Type B pancreatic cell (in vitro differentiated cells): ENCODE data around the gene CRAMP1. TPM values are rescaled to one million over a fixed set of nuclear protein-coding genes. Genes with fewer than 3 reads are reported as not detected.

Experiments
- DNase-seq: peaks from one replicate; pipeline ENCODE4 v3.0.0; 2021; ENCODE audit warnings: mixed read lengths; ENCODE audit not compliant: unreplicated experiment; ENCODE audit errors: extremely low spot score
- H3K27ac Mint-ChIP-seq: 2 replicates; pipeline ENCODE4 v1.8.0; 2021; ENCODE audit warnings: mild to moderate bottlenecking, mixed read lengths
- H3K27me3 Mint-ChIP-seq: 2 replicates; pipeline ENCODE4 v1.8.0; 2021; ENCODE audit warnings: mixed read lengths
- H3K36me3 Mint-ChIP-seq: 2 replicates; pipeline ENCODE4 v1.8.0; 2021; ENCODE audit warnings: mixed read lengths
- H3K4me1 Mint-ChIP-seq: one replicate; pipeline ENCODE4 v1.8.0; 2021; ENCODE audit warnings: mixed read lengths; ENCODE audit not compliant: unreplicated experiment
- H3K4me3 Mint-ChIP-seq: 2 replicates; pipeline ENCODE4 v1.8.0; 2021; ENCODE audit warnings: mild to moderate bottlenecking, mixed read lengths
- H3K9me3 Mint-ChIP-seq: 2 replicates; pipeline ENCODE4 v1.8.0; 2021; ENCODE audit warnings: mixed read lengths
- total RNA-seq: library from RNA; stranded (reverse); gene quantifications from 2 replicates; pipeline ENCODE4 v1.2.1, GENCODE V29; 2021; ENCODE audit warnings: low replicate concordance
- TF ChIP-seq, protein P1 (sequence below): fragments of 200-600 bp; sonication (generic); conservative IDR thresholded peaks from 2 replicates; pipeline ENCODE4 v1.5.0; 2021; ENCODE audit warnings: antibody characterized with exemption, mild to moderate bottlenecking

Gene CRAMP1
- total RNA-seq, 1 donor from 2014 or later = 31.4 TPM

DNA sequence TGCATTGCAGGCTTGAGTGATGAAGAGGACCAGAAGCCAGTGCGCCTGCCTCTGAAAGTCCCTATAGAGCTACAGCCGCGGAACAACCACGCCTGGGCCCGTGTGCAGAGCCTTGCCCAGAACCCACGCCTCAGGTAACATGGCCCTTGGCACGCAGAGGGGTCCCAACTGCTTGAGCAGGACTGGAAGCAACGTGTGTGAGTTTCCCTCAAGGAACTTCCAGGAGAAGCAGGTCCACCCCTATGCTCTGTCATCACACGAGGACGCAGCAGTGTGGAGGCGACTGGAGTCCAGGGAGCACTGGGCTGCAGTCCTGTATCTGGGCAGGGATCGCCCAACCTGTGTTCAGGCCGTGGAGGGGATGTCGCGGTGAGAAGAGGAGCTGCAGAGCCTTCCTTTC lies 40.9 kb downstream of the CRAMP1 start:
- Mint-ChIP-seq H3K9me3 (no peaks in the 10 kb centered on the region), H3K4me1 (peaks cover 4% of the 10 kb centered on the region), H3K4me3 (no peak overlapping the region), H3K36me3 (peaks cover 23% of the 10 kb centered on the region), H3K27ac (no peak overlapping the region), H3K27me3 (peaks cover 12% of the 10 kb centered on the region)
- TF ChIP-seq, protein P1, sequence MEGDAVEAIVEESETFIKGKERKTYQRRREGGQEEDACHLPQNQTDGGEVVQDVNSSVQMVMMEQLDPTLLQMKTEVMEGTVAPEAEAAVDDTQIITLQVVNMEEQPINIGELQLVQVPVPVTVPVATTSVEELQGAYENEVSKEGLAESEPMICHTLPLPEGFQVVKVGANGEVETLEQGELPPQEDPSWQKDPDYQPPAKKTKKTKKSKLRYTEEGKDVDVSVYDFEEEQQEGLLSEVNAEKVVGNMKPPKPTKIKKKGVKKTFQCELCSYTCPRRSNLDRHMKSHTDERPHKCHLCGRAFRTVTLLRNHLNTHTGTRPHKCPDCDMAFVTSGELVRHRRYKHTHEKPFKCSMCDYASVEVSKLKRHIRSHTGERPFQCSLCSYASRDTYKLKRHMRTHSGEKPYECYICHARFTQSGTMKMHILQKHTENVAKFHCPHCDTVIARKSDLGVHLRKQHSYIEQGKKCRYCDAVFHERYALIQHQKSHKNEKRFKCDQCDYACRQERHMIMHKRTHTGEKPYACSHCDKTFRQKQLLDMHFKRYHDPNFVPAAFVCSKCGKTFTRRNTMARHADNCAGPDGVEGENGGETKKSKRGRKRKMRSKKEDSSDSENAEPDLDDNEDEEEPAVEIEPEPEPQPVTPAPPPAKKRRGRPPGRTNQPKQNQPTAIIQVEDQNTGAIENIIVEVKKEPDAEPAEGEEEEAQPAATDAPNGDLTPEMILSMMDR = no peak
- DNase-seq = no peak

DNA sequence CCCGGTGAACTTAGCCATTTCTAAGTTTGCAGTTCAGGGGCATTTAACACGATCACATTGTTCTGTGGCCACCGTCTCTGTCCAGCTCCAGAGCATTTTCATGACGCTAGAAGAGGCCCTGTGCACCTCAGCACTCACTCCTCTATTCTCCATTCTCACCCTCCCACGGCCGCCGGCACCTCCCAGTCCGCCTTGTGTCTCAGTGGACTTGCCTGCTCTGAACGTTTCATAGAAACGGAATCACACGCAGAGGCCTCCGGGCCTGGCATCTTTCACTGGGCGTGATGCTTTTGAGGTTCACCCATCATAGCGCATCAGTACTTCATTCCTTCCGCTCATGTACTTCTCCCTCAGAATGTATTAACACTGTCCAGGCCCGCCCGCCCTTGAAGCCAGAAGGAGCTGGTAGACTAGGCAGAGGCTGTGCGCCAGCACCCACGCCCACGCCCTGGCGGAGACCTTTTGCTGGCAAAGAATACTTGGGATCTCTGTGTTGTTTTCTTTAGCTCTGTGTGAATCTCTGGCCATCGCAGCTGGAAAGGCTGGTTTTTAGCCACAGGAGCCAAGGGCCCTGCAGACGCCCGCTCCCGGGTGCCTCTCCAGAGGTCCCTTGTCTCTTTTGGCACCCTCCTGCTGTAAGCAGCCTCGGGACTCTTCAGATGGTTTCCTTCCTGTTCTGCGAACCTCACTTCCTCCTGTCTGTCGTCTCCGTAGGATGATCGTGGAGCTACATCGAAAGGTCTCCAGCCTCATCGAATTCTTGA lies 42.5 kb downstream of the CRAMP1 start:
- H3K27me3 Mint-ChIP-seq = peaks cover 12% of the 10 kb centered on the region
- TF ChIP-seq, protein P1 = no peak
- no peak overlapping the region for H3K4me3 Mint-ChIP-seq
- H3K36me3 Mint-ChIP-seq = peaks cover 22% of the 10 kb centered on the region
- H3K27ac Mint-ChIP-seq = no peak overlapping the region
- peaks cover 4% of the 10 kb centered on the region for H3K4me1 Mint-ChIP-seq
- DNase-seq = no peak
- no peaks in the 10 kb centered on the region for H3K9me3 Mint-ChIP-seq

DNA sequence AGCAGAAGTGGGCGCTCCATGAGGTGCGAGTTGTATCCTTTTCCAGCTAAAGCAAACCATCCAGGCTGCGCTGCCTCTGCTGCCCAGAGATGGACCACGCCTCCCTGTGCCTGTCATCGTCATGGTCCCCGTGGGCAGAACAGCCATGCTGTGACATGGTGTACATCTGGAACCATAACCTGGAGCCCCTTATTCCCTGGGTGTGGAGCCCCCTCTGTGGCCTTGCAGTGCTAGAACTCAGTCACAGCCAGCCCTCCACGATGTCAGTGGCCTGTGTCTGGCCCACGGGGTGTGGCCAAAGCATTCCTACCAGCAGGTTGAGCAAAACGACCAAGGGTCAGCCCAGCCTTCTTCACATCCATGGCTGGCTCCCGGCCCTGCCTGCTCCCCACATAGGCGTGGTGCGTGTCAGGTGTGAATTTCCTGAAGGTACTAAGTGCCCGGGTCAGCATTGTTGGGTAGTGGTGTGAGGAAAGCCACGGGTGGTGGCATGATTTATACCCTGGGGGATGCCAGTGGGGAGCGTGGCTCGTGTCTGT lies 43.2 kb downstream of the CRAMP1 start:
- peaks cover 4% of the 10 kb centered on the region for H3K4me1 Mint-ChIP-seq
- peaks cover 22% of the 10 kb centered on the region for H3K36me3 Mint-ChIP-seq
- no peaks in the 10 kb centered on the region for H3K9me3 Mint-ChIP-seq
- no peak for DNase-seq
- no peak overlapping the region for H3K27ac Mint-ChIP-seq
- peaks cover 12% of the 10 kb centered on the region for H3K27me3 Mint-ChIP-seq
- H3K4me3 Mint-ChIP-seq = no peak overlapping the region
- TF ChIP-seq, protein P1 = no peak

DNA sequence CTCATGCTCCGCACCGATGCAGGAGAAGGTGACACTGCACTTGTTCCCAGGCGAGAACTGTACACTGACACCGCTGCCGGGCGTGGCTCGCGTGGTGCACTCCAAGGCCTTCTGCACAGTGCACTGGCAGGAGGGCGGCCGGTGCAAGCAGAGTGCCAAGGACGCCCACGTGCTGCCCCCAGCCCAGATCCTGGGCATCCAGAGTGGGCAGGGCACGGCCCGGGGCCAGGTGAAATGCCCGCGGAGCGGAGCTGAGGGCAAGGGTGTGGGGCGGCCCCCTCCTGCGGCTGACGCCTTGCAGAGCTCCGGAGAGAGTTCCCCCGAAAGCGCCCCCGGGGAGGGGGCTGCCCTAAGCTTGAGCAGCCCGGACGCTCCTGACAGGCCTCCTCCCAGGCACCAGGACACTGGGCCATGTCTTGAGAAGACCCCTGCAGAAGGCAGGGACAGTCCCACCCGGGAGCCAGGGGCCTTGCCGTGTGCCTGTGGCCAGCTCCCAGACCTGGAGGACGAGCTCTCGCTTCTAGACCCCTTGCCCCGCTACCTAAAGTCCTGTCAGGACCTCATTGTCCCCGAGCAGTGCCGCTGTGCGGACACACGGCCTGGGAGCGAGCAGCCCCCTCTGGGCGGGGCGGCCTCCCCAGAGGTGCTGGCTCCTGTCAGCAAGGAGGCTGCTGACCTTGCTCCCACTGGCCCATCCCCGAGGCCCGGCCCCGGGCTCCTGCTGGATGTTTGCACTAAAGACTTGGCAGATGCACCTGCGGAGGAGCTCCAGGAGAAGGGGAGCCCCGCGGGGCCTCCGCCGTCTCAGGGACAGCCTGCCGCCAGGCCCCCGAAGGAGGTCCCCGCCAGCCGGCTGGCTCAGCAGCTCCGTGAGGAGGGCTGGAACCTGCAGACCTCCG lies 44.0 kb downstream of the CRAMP1 start:
- TF ChIP-seq, protein P1 = no peak
- no peaks in the 10 kb centered on the region for H3K4me1 Mint-ChIP-seq
- H3K27ac Mint-ChIP-seq = no peak overlapping the region
- H3K4me3 Mint-ChIP-seq = no peak overlapping the region
- DNase-seq = no peak
- peaks cover 7% of the 10 kb centered on the region for H3K27me3 Mint-ChIP-seq
- H3K9me3 Mint-ChIP-seq = no peaks in the 10 kb centered on the region
- peaks cover 16% of the 10 kb centered on the region for H3K36me3 Mint-ChIP-seq

DNA sequence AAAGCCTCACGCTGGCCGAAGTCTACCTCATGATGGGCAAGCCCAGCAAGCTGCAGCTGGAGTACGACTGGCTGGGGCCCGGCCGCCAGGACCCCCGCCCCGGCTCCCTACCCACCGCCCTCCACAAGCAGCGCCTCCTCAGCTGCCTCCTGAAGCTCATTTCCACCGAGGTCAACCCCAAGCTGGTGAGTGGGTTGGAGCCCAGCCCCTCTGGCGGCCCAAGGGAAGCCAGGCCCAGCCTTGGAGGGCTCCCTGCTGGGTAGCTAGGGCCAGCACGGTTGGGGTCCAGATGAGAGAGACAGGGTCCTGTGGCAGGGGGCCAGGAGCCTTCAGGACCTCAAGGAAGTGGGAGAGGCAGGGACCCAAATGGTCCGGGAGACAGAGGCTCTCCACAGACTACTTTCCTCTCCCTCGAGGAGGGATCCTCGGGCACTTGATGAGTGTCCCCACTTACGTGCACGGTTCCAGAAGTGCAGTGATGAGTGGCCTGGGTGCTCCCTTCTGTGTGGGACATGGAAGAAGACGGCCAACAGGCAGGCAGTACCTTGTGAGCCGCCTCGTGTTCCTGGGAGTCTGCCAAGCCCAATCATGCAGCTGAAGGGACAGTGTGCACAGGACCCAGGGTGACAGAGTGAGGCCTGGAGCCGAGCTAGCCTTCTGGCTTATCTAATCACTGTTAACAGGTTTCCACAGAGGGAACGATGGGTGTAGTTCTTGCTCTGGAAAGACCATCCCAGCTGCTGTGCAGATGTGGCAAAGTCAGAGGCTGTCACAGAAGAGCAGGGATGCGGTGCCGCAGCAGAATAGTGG lies 44.9 kb downstream of the CRAMP1 start:
- no peak overlapping the region for H3K4me3 Mint-ChIP-seq
- DNase-seq = no peak
- no peaks in the 10 kb centered on the region for H3K9me3 Mint-ChIP-seq
- peaks cover 7% of the 10 kb centered on the region for H3K36me3 Mint-ChIP-seq
- no peaks in the 10 kb centered on the region for H3K4me1 Mint-ChIP-seq
- no peaks in the 10 kb centered on the region for H3K27me3 Mint-ChIP-seq
- no peak overlapping the region for H3K27ac Mint-ChIP-seq
- TF ChIP-seq, protein P1 = no peak
